ENCODE results near the gene BOD1. TPM values are rescaled to one million over a fixed set of nuclear protein-coding genes. Genes with fewer than 3 reads are reported as not detected.

The BOD1 gene
- total and polyA plus RNA-seq, 10 of the 15 experiments (the other 5 are each of a cell fraction or from before 2014, with no cell fraction given), result 14.1 to 35.8 (median 29.6) TPM

GRCh38 chr5:173616577-173617118 is at the start of gene BOD1 (continued):
- TF ChIP-seq HDGF (IDR thresholded peaks at IDR 0.05), result 0 out of 2 replicates have a peak, but pooled peaks have one; percentile 60
- no peak for TF ChIP-seq RFX5 (IDR thresholded peaks at IDR 0.05; ENCODE audit: low read depth, low read length)
- TF ChIP-seq SUPT20H (IDR thresholded peaks at IDR 0.05; ENCODE audit: borderline replicate concordance, control insufficient read depth, low read depth, low read length), result no peak
- peak; percentile 99 for TF ChIP-seq CREM (IDR thresholded peaks at IDR 0.05; ENCODE audit: low read depth)
- peak in 1 of 2 experiments; percentile 87; a peak in 2 of 3 replicates for TF ChIP-seq EGR1 (IDR thresholded peaks at IDR 0.05; ENCODE audit: borderline replicate concordance in 1 of 2, low read depth in 2 of 2, low read length in 2 of 2)
- no peak for TF ChIP-seq PML (IDR thresholded peaks at IDR 0.05; ENCODE audit: low read length)
- peak; percentile 79 for TF ChIP-seq USF1 (IDR thresholded peaks at IDR 0.05; ENCODE audit: borderline replicate concordance, extremely low read length, insufficient read depth, low read depth, low read length)
- 0 out of 2 replicates have a peak, but pooled peaks have one; percentile 21 for TF ChIP-seq BCL11A (IDR thresholded peaks at IDR 0.05; ENCODE audit: low read depth, low read length)
- no peak for TF ChIP-seq NFYB (IDR thresholded peaks at IDR 0.05; ENCODE audit: insufficient read depth, low read depth, low read length)
- TF ChIP-seq MEF2A (IDR thresholded peaks at IDR 0.05; ENCODE audit: insufficient read depth, low read depth, low read length), result no peak
- peak; percentile 89 for TF ChIP-seq NBN (IDR thresholded peaks at IDR 0.05)
- TF ChIP-seq ESRRA (IDR thresholded peaks at IDR 0.05; ENCODE audit: low read length), result peak; percentile 74; the same call in 1 of the 2 replicates
- TF ChIP-seq ZNF207 (IDR thresholded peaks at IDR 0.05; ENCODE audit: borderline replicate concordance), result no peak
- TF ChIP-seq BCLAF1 (IDR thresholded peaks at IDR 0.05), result no peak
- TF ChIP-seq MEF2B (IDR thresholded peaks at IDR 0.05; ENCODE audit: partially characterized antibody, poor library complexity, severe bottlenecking), result no peak
- TF ChIP-seq CHD1 (IDR thresholded peaks at IDR 0.05; ENCODE audit: low read depth, low read length), result no peak
- TF ChIP-seq MAX (IDR thresholded peaks at IDR 0.05; ENCODE audit: low read depth, low read length), result no peak; the same call in 1 of the 2 replicates
- no peak for TF ChIP-seq PRDM15 (CRISPR knock-in tag; IDR thresholded peaks at IDR 0.05)
- no peak for TF ChIP-seq ZBTB11 (CRISPR knock-in tag; IDR thresholded peaks at IDR 0.05)

Measured in GM12878 (cell line).